IPS-11a (cell line): Measurements from ENCODE around the gene ADCY9.
"Not testable (repeated sequence)": the region's sequence is repeated elsewhere in the genome, so short reads cannot be mapped to it uniquely, and the experiment has no call there.

Experiments used
- H3K4me3 ChIP-seq: one replicate; pipeline ENCODE4 v1.5.1; 2013; ENCODE audit warnings: low read depth, low read length, control low read depth

The ADCY9 gene

GRCh38 chr16:4116325-4117249 lies at the start of gene ADCY9:
Gene ADCY9, minus strand, starts transcription at chr16:4116442. Its CDS starts 1,000 bp downstream, at chr16:4115442.
- peak within 1 kb of the TSS; percentile 58 for H3K4me3 ChIP-seq

GRCh38 chr16:4160658-4161430 lies 44.6 kb upstream of the ADCY9 start:
- H3K4me3 ChIP-seq, result no peak overlapping the region

- no peak overlapping the region for H3K4me3 ChIP-seq
Observed at GRCh38 chr16:4159726-4160125, 43.5 kb upstream of the ADCY9 start.

- no peak overlapping the region for H3K4me3 ChIP-seq
Observed at GRCh38 chr16:4158143-4159093, 42.2 kb upstream of the ADCY9 start.

- H3K4me3 ChIP-seq, result no peak overlapping the region
Observed at GRCh38 chr16:4157376-4157825, 41.2 kb upstream of the ADCY9 start.

- H3K4me3 ChIP-seq, result not testable (repeated sequence)
Observed at GRCh38 chr16:4156503-4156902, 40.3 kb upstream of the ADCY9 start.

- not testable (repeated sequence) for H3K4me3 ChIP-seq
Observed at GRCh38 chr16:4153364-4153763, 37.1 kb upstream of the ADCY9 start.

- H3K4me3 ChIP-seq, result no peak overlapping the region
Observed at GRCh38 chr16:4152267-4152666, 36.0 kb upstream of the ADCY9 start.

- no peak overlapping the region for H3K4me3 ChIP-seq
Observed at GRCh38 chr16:4147236-4147635, 31.0 kb upstream of the ADCY9 start.

- no peak overlapping the region for H3K4me3 ChIP-seq
Observed at GRCh38 chr16:4142268-4142667, 26.0 kb upstream of the ADCY9 start.

- H3K4me3 ChIP-seq, result no peak overlapping the region
Observed at GRCh38 chr16:4141604-4142003, 25.4 kb upstream of the ADCY9 start.

GRCh38 chr16:4140652-4141051 lies 24.4 kb upstream of the ADCY9 start:
- H3K4me3 ChIP-seq, result no peak overlapping the region

GRCh38 chr16:4139968-4140367 lies 23.7 kb upstream of the ADCY9 start:
- no peak overlapping the region for H3K4me3 ChIP-seq

GRCh38 chr16:4138713-4139112 lies 22.5 kb upstream of the ADCY9 start:
- no peak overlapping the region for H3K4me3 ChIP-seq

GRCh38 chr16:4137438-4137837 lies 21.2 kb upstream of the ADCY9 start:
- H3K4me3 ChIP-seq, result no peak overlapping the region

GRCh38 chr16:4136229-4136813 lies 20.1 kb upstream of the ADCY9 start:
- H3K4me3 ChIP-seq, result no peak overlapping the region

GRCh38 chr16:4135537-4135936 lies 19.3 kb upstream of the ADCY9 start:
- H3K4me3 ChIP-seq, result no peak overlapping the region

- H3K4me3 ChIP-seq, result no peak overlapping the region
Observed at GRCh38 chr16:4133897-4134372, 17.7 kb upstream of the ADCY9 start.

GRCh38 chr16:4131621-4132020 lies 15.4 kb upstream of the ADCY9 start:
- no peak overlapping the region for H3K4me3 ChIP-seq
